HEK293 (cell line): Measurements from ENCODE around the gene ZFR.

Source experiments
- CTCF ChIA-PET: fragments of 350-600 bp; formaldehyde crosslinking; extraction: SDS; loops from one replicate; lab custom pipeline; 2021; ENCODE audit warnings: antibody characterized with exemption; lab: Yijun Ruan, JAX
- POLR2A ChIA-PET: fragments of 300-600 bp; formaldehyde crosslinking; extraction: SDS; loops from one replicate; lab custom pipeline; 2020; ENCODE audit warnings: antibody characterized with exemption, inconsistent platforms; lab: Yijun Ruan, JAX
- H3K27ac ChIP-seq: fragments of 200-500 bp; sonication (Bioruptor generic); 2 replicates; pipeline ENCODE4 v1.5.1; 2014; ENCODE audit warnings: low read depth, low read length, control low read depth, inconsistent platforms; ENCODE audit errors: extremely low read depth
- H3K36me3 ChIP-seq, 2 experiments: fragments of 200-500 bp in 1 of 2; sonication (Bioruptor generic) in 1 of 2; 1 replicate in 1 of 2; 2 replicates in 1 of 2; pipeline ENCODE4 v1.5.1; 2014 to 2017; ENCODE audit warnings: inconsistent platforms in 2 of 2, low read length in 2 of 2; ENCODE audit not compliant: control insufficient read depth in 2 of 2, insufficient read depth in 1 of 2
- H3K4me1 ChIP-seq: fragments of 200-500 bp; sonication (Bioruptor generic); 2 replicates; pipeline ENCODE4 v1.5.1; 2014; ENCODE audit warnings: mild to moderate bottlenecking, low read length, inconsistent platforms; ENCODE audit not compliant: control insufficient read depth, insufficient read depth
- H3K4me3 ChIP-seq: 2 replicates; pipeline ENCODE4 v1.5.1; 2011; ENCODE audit warnings: low read depth, mild to moderate bottlenecking, control low read depth, low read length, moderate library complexity
- H3K9me3 ChIP-seq: fragments of 200-500 bp; sonication (Bioruptor generic); 2 replicates; pipeline ENCODE4 v1.5.1; 2014; ENCODE audit warnings: low read depth, low read length, inconsistent platforms; ENCODE audit not compliant: control insufficient read depth, insufficient read depth
- KLF16 ChIP-seq: fragments of 450-650 bp; formaldehyde crosslinking; IDR thresholded peaks from 2 replicates; pipeline ENCODE4 v1.5.1; 2017; ENCODE audit warnings: missing biosample characterization, missing genetic modification characterization
- OSR2 ChIP-seq: fragments of 450-650 bp; formaldehyde crosslinking; IDR thresholded peaks from 2 replicates; pipeline ENCODE4 v1.5.1; 2016; ENCODE audit warnings: missing biosample characterization, missing genetic modification characterization
- PBX3 ChIP-seq: sonication (generic); formaldehyde crosslinking; IDR thresholded peaks from 2 replicates; pipeline ENCODE4 v1.8.1; 2022; ENCODE audit warnings: mild to moderate bottlenecking, moderate library complexity, missing genetic modification reagents
- SCRT1 ChIP-seq: fragments of 450-650 bp; formaldehyde crosslinking; IDR thresholded peaks from 2 replicates; pipeline ENCODE4 v1.5.1; 2016; ENCODE audit warnings: missing biosample characterization, missing genetic modification characterization, borderline replicate concordance
- SP7 ChIP-seq: fragments of 450-650 bp; formaldehyde crosslinking; IDR thresholded peaks from 2 replicates; pipeline ENCODE4 v1.5.1; 2016; ENCODE audit warnings: missing biosample characterization, missing genetic modification characterization
- YY1 ChIP-seq: fragments of 450-650 bp; formaldehyde crosslinking; IDR thresholded peaks from 2 replicates; pipeline ENCODE4 v1.5.1; 2018; ENCODE audit warnings: missing biosample characterization, missing genetic modification characterization
- ZNF202 ChIP-seq: fragments of 450-650 bp; formaldehyde crosslinking; IDR thresholded peaks from 2 replicates; pipeline ENCODE4 v1.5.1; 2016; ENCODE audit warnings: missing biosample characterization, missing genetic modification characterization, borderline replicate concordance
- ZNF223 ChIP-seq: fragments of 450-650 bp; formaldehyde crosslinking; IDR thresholded peaks from 2 replicates; pipeline ENCODE4 v1.5.1; 2016; ENCODE audit warnings: missing biosample characterization, missing genetic modification characterization
- ZNF292 ChIP-seq: fragments of 450-650 bp; formaldehyde crosslinking; IDR thresholded peaks from 2 replicates; pipeline ENCODE4 v1.5.1; 2016; ENCODE audit warnings: low read depth, missing biosample characterization, missing genetic modification characterization, borderline replicate concordance
- ZNF324 ChIP-seq: fragments of 450-650 bp; formaldehyde crosslinking; IDR thresholded peaks from 2 replicates; pipeline ENCODE4 v1.5.1; 2016; ENCODE audit warnings: missing biosample characterization, missing genetic modification characterization
- ZNF394 ChIP-seq: fragments of 450-650 bp; formaldehyde crosslinking; IDR thresholded peaks from 2 replicates; pipeline ENCODE4 v1.5.1; 2016; ENCODE audit warnings: missing biosample characterization, missing genetic modification characterization, mild to moderate bottlenecking, moderate library complexity, borderline replicate concordance
- ZNF501 ChIP-seq: fragments of 450-650 bp; formaldehyde crosslinking; IDR thresholded peaks from 2 replicates; pipeline ENCODE4 v1.5.1; 2016; ENCODE audit warnings: missing biosample characterization, missing genetic modification characterization
- ZNF521 ChIP-seq: fragments of 450-650 bp; formaldehyde crosslinking; IDR thresholded peaks from 2 replicates; pipeline ENCODE4 v1.5.1; 2017; ENCODE audit warnings: missing biosample characterization, mild to moderate bottlenecking, missing genetic modification characterization
- ZNF544 ChIP-seq: fragments of 450-650 bp; formaldehyde crosslinking; IDR thresholded peaks from 2 replicates; pipeline ENCODE4 v1.5.0; 2017; ENCODE audit warnings: missing biosample characterization, missing genetic modification characterization
- ZNF585B ChIP-seq: fragments of 450-650 bp; formaldehyde crosslinking; IDR thresholded peaks from 2 replicates; pipeline ENCODE4 v1.5.1; 2016; ENCODE audit warnings: missing biosample characterization, missing genetic modification characterization
- ZNF629 ChIP-seq: fragments of 450-650 bp; formaldehyde crosslinking; IDR thresholded peaks from 2 replicates; pipeline ENCODE4 v1.5.1; 2017; ENCODE audit warnings: missing biosample characterization, missing genetic modification characterization
- ZNF768 ChIP-seq: fragments of 450-650 bp; formaldehyde crosslinking; IDR thresholded peaks from 2 replicates; pipeline ENCODE4 v1.5.1; 2018; ENCODE audit warnings: missing biosample characterization, mild to moderate bottlenecking, missing genetic modification characterization
- ZNF777 ChIP-seq: fragments of 450-650 bp; formaldehyde crosslinking; IDR thresholded peaks from 2 replicates; pipeline ENCODE4 v1.5.1; 2017; ENCODE audit warnings: missing biosample characterization, missing genetic modification characterization, borderline replicate concordance
- ZNF837 ChIP-seq: fragments of 450-650 bp; formaldehyde crosslinking; IDR thresholded peaks from 2 replicates; pipeline ENCODE4 v1.5.1; 2016; ENCODE audit warnings: missing biosample characterization, missing genetic modification characterization
- ZSCAN4 ChIP-seq: fragments of 450-650 bp; formaldehyde crosslinking; IDR thresholded peaks from 2 replicates; pipeline ENCODE4 v1.5.1; 2017; ENCODE audit warnings: missing biosample characterization, missing genetic modification characterization
- ZXDB ChIP-seq: fragments of 450-650 bp; formaldehyde crosslinking; IDR thresholded peaks from 2 replicates; pipeline ENCODE4 v1.5.1; 2016; ENCODE audit warnings: missing biosample characterization, missing genetic modification characterization
- TF ChIP-seq, protein P1 (sequence below): fragments of 450-650 bp; formaldehyde crosslinking; IDR thresholded peaks from 2 replicates; pipeline ENCODE4 v1.5.1; 2016; ENCODE audit warnings: missing biosample characterization, missing genetic modification characterization
- TF ChIP-seq, protein P2 (sequence below): fragments of 450-650 bp; formaldehyde crosslinking; optimal IDR thresholded peaks from 2 replicates; pipeline ENCODE3; 2016; ENCODE audit warnings: missing biosample characterization, mild to moderate bottlenecking, missing genetic modification characterization
- TF ChIP-seq, protein P3 (sequence below): fragments of 450-650 bp; formaldehyde crosslinking; IDR thresholded peaks from 2 replicates; pipeline ENCODE4 v1.5.1; 2016; ENCODE audit warnings: missing biosample characterization, missing genetic modification characterization

Gene ZFR

GRCh38 chr5:32460702-32461101, 16.2 kb upstream of the ZFR start:
- no peaks in the 10 kb centered on the region; the same call in 1 of the 2 replicates for H3K4me1 ChIP-seq
- POLR2A ChIA-PET: no interaction called here
- CTCF ChIA-PET: no interaction called here

DNA sequence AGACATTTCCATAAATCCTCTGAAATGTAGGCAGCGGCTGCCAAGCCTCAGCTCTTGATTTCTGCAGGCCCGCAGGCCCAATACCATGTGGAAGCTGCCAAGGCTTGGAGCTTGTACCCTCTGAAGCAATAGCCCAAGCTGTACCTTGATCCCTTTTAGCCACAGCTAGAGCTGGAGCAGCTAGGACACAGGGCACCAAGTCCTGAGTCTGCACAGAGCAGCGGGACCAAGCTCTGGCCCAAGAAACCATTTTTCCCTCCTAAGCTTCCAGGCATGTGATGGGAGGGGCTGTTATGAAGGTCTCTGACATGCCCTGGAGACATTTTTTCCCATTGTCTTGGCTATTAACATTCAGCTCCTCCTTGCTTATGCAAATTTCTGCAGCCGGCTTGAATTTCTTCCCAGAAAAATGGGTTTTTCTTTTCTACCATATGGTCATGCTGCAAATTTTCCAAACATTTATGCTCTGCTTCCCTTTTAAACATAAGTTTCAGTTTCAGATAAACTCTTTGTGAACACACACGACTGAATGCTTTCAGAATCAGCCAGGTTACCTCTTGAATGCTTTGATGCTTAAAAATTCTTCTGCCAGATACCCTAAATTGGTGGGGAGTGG, 14.4 kb upstream of the ZFR start:
- POLR2A ChIA-PET: no interaction called here
- no peaks in the 10 kb centered on the region for H3K4me1 ChIP-seq
- no peak overlapping the region for H3K4me3 ChIP-seq
- H3K27ac ChIP-seq: no peak overlapping the region
- TF ChIP-seq ZNF585B (tag by site-specific recombination) (peak; percentile 79), ZNF202 (no peak)
- no peaks in the 10 kb centered on the region for H3K9me3 ChIP-seq
- CTCF ChIA-PET: interaction anchor here (1.1 kb wide), 1 partner anchor 131 kb away, joined by 7 read pairs; no protein-coding TSS in a partner anchor
- H3K36me3 ChIP-seq: no peaks in the 10 kb centered on the region

More at GRCh38 chr5:32460702-32461101, 16.2 kb upstream of the ZFR start:
- no peak overlapping the region for H3K4me3 ChIP-seq
- TF ChIP-seq ZNF521 (tag by site-specific recombination) (no peak), ZNF501 (no peak), ZNF777 (tag by site-specific recombination) (no peak), YY1 (tag by site-specific recombination) (no peak), ZNF394 (tag by site-specific recombination) (no peak)
- TF ChIP-seq, protein P1, sequence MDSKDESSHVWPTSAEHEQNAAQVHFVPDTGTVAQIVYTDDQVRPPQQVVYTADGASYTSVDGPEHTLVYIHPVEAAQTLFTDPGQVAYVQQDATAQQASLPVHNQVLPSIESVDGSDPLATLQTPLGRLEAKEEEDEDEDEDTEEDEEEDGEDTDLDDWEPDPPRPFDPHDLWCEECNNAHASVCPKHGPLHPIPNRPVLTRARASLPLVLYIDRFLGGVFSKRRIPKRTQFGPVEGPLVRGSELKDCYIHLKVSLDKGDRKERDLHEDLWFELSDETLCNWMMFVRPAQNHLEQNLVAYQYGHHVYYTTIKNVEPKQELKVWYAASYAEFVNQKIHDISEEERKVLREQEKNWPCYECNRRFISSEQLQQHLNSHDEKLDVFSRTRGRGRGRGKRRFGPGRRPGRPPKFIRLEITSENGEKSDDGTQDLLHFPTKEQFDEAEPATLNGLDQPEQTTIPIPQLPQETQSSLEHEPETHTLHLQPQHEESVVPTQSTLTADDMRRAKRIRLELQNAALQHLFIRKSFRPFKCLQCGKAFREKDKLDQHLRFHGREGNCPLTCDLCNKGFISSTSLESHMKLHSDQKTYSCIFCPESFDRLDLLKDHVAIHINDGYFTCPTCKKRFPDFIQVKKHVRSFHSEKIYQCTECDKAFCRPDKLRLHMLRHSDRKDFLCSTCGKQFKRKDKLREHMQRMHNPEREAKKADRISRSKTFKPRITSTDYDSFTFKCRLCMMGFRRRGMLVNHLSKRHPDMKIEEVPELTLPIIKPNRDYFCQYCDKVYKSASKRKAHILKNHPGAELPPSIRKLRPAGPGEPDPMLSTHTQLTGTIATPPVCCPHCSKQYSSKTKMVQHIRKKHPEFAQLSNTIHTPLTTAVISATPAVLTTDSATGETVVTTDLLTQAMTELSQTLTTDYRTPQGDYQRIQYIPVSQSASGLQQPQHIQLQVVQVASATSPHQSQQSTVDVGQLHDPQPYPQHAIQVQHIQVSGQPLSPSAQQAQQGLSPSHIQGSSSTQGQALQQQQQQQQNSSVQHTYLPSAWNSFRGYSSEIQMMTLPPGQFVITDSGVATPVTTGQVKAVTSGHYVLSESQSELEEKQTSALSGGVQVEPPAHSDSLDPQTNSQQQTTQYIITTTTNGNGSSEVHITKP (tag by site-specific recombination): peak; percentile 95
- TF ChIP-seq, protein P2, sequence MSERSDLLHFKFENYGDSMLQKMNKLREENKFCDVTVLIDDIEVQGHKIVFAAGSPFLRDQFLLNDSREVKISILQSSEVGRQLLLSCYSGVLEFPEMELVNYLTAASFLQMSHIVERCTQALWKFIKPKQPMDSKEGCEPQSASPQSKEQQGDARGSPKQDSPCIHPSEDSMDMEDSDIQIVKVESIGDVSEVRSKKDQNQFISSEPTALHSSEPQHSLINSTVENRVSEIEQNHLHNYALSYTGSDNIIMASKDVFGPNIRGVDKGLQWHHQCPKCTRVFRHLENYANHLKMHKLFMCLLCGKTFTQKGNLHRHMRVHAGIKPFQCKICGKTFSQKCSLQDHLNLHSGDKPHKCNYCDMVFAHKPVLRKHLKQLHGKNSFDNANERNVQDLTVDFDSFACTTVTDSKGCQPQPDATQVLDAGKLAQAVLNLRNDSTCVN (tag by site-specific recombination): no peak
- H3K27ac ChIP-seq: no peak overlapping the region
- H3K36me3 ChIP-seq: no peaks in the 10 kb centered on the region
- no peaks in the 10 kb centered on the region for H3K9me3 ChIP-seq

DNA sequence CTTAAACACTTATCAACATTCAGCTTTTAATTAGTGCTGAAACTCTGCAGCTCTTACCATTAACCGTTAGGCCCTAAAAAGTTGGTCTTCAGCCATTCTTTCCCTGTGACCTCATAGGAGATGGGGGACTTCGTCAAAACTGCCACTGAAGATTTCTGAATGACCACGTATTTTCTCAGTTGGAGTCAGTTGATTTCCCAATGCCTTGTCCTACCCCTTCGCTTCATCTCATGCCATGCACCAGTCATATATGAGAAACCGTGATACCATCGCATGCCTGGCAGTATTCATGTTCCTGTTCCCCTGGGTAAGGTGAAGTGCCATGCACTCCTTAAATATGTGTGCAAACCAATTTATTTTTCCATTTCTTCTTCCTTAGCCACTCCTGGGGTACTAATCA, 10.8 kb upstream of the ZFR start:
- no peak overlapping the region for H3K27ac ChIP-seq
- CTCF ChIA-PET: interaction anchor here (0.6 to 1.6 kb wide), 5 partner anchors 18 to 737 kb away, joined by 3 to 4 read pairs (median 3); no protein-coding TSS in a partner anchor
- TF ChIP-seq OSR2 (no peak), PBX3 (CRISPR knock-in tag) (no peak), ZNF768 (no peak), ZSCAN4 (tag by site-specific recombination) (no peak), ZNF292 (tag by site-specific recombination) (no peak), ZNF324 (tag by site-specific recombination) (no peak), SP7 (tag by site-specific recombination) (no peak), ZNF629 (no peak), ZXDB (no peak), SCRT1 (tag by site-specific recombination) (no peak), ZNF837 (no peak), ZNF223 (tag by site-specific recombination) (no peak), ZNF544 (tag by site-specific recombination) (no peak), KLF16 (tag by site-specific recombination) (no peak)
- TF ChIP-seq, protein P3, sequence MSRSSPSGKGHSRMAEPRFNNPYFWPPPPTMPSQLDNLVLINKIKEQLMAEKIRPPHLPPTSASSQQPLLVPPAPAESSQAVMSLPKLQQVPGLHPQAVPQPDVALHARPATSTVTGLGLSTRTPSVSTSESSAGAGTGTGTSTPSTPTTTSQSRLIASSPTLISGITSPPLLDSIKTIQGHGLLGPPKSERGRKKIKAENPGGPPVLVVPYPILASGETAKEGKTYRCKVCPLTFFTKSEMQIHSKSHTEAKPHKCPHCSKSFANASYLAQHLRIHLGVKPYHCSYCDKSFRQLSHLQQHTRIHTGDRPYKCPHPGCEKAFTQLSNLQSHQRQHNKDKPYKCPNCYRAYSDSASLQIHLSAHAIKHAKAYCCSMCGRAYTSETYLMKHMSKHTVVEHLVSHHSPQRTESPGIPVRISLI (tag by site-specific recombination): no peak
- no peak overlapping the region for H3K4me3 ChIP-seq
- POLR2A ChIA-PET: no interaction called here
- no peaks in the 10 kb centered on the region for H3K36me3 ChIP-seq
- no peaks in the 10 kb centered on the region for H3K9me3 ChIP-seq
- no peaks in the 10 kb centered on the region for H3K4me1 ChIP-seq
